Colonic mucosa (tissue), 4 donors: ENCODE measurements around the gene SCO1. TPM values are rescaled to one million over a fixed set of nuclear protein-coding genes. Genes with fewer than 3 reads are reported as not detected.

ENCODE experiments used
- DNase-seq: peaks from one replicate; pipeline ENCODE4 v3.0.0-alpha.2; 2020
- H3K27ac ChIP-seq: fragments of 200-600 bp; one replicate; pipeline ENCODE4 v1.8.0; 2021
- H3K27me3 ChIP-seq: fragments of 200-600 bp; one replicate; pipeline ENCODE4 v1.8.0; 2021
- H3K36me3 ChIP-seq: fragments of 200-600 bp; one replicate; pipeline ENCODE4 v1.8.0; 2021
- H3K4me1 ChIP-seq: fragments of 200-600 bp; one replicate; pipeline ENCODE4 v1.8.0; 2021; ENCODE audit warnings: mild to moderate bottlenecking
- H3K4me3 ChIP-seq: fragments of 200-600 bp; one replicate; pipeline ENCODE4 v1.8.0; 2021
- H3K9ac ChIP-seq, 2 donors: one replicate each; pipeline ENCODE4 v1.7.0; 2013; ENCODE audit warnings: control low read depth in 2 of 2, low read depth in 2 of 2, low read length in 2 of 2
- H3K9me3 ChIP-seq: fragments of 200-600 bp; one replicate; pipeline ENCODE4 v1.8.0; 2021
- intact Hi-C: fragments of 100-400 bp; cut with DNase I; formaldehyde crosslinking; loops from one replicate; pipeline ENCODE4 v1.14.1; 2022
- total RNA-seq, 2 donors: library from RNA; stranded (reverse); fragmentation: NEBNext Ultra II Directional in 1 of 2; extraction: Animal tissue kit (Norgen Biotek cat#: 25700) in 1 of 2; gene quantifications; one replicate each; pipeline ENCODE4 v1.2.1, GENCODE V29; 2021
- TF ChIP-seq, protein P1 (sequence below): fragments of 200-600 bp; IDR thresholded peaks from one replicate; pipeline ENCODE4 v1.8.0; 2022; ENCODE audit warnings: antibody characterized with exemption, mild to moderate bottlenecking
- donor health status: healthy.
- donor health status: DM: no; HTN: no; CAD: no.
- donor health status: DM: no; HTN: no; CAD: no.

SCO1 gene
- total RNA-seq, 2 donors from 2014 or later = 41.8 to 54.7 TPM

DNA sequence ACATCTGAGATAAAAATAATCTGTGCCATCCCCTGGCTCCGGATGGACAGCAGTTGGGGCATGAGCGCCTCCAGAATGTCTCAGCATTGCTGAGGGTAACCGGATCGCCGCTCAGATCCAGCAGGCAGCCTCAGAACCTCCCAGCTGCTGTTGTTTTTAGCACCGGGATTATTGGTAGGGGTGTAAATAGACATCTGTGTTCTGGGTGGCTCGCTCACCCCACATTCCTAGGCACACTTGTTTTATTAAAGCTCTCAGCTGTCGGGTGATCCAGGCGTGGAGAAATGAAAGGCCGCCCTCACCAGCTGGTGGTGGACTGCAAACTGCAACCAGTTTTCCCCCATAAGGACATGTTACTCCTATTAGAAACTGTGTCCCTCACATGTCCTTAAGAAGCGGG lies 72.4 kb downstream of the SCO1 start:
- intact Hi-C loops = no loop called here
- H3K4me3 ChIP-seq = no peak overlapping the region
- no peaks in the 10 kb centered on the region for H3K4me1 ChIP-seq
- no peak for DNase-seq
- TF ChIP-seq, protein P1, sequence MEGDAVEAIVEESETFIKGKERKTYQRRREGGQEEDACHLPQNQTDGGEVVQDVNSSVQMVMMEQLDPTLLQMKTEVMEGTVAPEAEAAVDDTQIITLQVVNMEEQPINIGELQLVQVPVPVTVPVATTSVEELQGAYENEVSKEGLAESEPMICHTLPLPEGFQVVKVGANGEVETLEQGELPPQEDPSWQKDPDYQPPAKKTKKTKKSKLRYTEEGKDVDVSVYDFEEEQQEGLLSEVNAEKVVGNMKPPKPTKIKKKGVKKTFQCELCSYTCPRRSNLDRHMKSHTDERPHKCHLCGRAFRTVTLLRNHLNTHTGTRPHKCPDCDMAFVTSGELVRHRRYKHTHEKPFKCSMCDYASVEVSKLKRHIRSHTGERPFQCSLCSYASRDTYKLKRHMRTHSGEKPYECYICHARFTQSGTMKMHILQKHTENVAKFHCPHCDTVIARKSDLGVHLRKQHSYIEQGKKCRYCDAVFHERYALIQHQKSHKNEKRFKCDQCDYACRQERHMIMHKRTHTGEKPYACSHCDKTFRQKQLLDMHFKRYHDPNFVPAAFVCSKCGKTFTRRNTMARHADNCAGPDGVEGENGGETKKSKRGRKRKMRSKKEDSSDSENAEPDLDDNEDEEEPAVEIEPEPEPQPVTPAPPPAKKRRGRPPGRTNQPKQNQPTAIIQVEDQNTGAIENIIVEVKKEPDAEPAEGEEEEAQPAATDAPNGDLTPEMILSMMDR = no peak
- no peaks in the 10 kb centered on the region for H3K27me3 ChIP-seq
- no peak overlapping the region for H3K27ac ChIP-seq
- H3K9ac ChIP-seq = no peak overlapping the region
- no peaks in the 10 kb centered on the region for H3K9me3 ChIP-seq
- no peaks in the 10 kb centered on the region for H3K36me3 ChIP-seq

DNA sequence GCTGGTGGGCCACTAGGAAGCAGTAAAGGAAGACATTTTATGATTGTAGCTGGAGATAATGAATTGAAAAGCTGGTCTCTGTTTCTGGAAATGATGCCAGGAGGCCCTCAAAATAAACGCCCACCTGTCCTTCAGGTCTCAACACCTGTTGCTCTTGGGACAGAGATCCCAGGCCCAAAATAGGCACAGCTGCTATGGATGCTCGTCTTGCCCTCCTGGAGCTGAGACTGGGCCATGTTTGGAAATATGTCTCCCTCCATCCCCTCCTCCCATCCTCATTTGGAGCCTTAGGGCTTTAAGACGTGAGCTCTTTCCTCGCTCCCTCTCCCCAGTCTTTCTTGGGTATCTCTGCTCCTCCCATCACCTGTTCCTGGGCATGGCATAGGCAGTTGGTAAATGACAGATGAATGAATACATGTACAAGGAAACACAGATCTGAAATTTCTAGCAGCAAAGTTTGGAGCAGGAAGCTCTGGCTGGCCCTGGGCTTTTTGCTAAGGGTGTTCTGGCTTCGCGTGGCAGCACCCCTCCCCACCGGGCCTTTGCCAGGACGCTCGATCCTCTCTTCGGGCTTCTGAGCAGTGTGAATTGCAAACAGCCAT lies 73.5 kb downstream of the SCO1 start:
- intact Hi-C loops = no loop called here
- Histone ChIP-seq H3K36me3 (no peaks in the 10 kb centered on the region), H3K9me3 (no peaks in the 10 kb centered on the region), H3K27ac (no peak overlapping the region), H3K4me1 (no peaks in the 10 kb centered on the region), H3K4me3 (no peak overlapping the region), H3K27me3 (no peaks in the 10 kb centered on the region), H3K9ac (no peak overlapping the region)
- DNase-seq = no peak
- TF ChIP-seq, protein P1 = no peak

DNA sequence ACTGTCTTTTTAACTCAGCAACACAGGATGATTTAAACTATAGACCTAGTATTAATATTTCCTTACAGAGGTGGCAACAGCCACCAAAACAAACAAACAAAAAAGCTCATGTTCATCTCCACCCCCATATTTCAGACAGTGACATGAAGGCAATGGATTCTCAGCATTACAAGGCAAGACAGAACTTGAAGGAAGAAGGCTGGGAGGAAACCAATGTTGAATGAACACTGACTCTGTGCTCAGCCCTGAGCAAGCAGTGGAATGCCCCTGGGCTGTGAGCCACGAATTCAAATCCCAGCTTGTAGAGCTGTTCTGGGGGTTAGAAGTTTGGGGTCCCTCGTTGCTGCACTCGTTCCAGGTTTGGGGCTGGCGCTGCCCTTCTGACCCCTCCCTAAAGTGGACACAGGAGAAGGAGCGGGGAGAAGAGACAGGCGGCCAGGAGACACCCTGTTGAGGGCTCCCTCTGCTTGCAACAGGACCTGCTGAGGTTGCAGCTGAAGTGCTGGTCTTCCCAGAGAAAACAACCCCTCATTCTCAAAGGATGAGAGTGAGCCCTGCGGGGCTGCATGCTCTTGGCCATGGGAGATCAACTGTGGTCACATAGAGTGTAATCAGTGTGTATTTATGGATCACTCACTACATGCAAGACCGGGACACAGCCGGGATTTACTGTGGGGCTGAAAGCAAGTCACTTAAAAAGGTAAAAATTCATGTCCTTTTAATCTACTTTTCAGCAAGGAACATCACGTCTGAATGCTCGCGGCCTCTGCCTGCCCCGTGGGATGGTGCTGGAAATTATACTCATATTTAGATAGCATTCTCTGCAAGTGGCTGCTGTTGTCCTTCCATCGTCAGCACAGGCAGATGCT lies 74.5 kb downstream of the SCO1 start:
- H3K27ac ChIP-seq = no peak overlapping the region
- intact Hi-C loops = no loop called here
- H3K4me1 ChIP-seq = no peaks in the 10 kb centered on the region
- H3K36me3 ChIP-seq = no peaks in the 10 kb centered on the region
- no peak for DNase-seq
- no peaks in the 10 kb centered on the region for H3K27me3 ChIP-seq
- no peaks in the 10 kb centered on the region for H3K9me3 ChIP-seq
- no peak overlapping the region for H3K4me3 ChIP-seq
- no peak overlapping the region for H3K9ac ChIP-seq
- TF ChIP-seq, protein P1 = no peak

Other genes with a start within 250 kb of the SCO1 start
- not detected for gene MYH4, start 228.0 kb downstream of the SCO1 start, total RNA-seq
- not detected for gene MYH1, start 179.0 kb downstream of the SCO1 start, total RNA-seq
- under 1 TPM in 1 of 2 donors, not detected in 1; 0.48 TPM for gene MYH2, start 147.9 kb downstream of the SCO1 start, total RNA-seq
- 1 to 10 TPM; 1.3 to 1.7 TPM for gene MYH3, start 40.2 kb downstream of the SCO1 start, total RNA-seq
- 1 to 10 TPM; 4.1 to 7.7 TPM for gene ADPRM, start 61 bp upstream of the SCO1 start, total RNA-seq
- 10 to 100 TPM; 14.5 to 17.6 TPM for gene TMEM220, start 32.5 kb upstream of the SCO1 start, total RNA-seq
- gene TMEM238L, start 106.6 kb upstream of the SCO1 start, total RNA-seq = 10 to 100 TPM; 63.1 to 68.8 TPM
- 1 to 10 TPM in 1 of 2 donors, under 1 TPM in 1; 0.40 to 1.5 TPM for gene PIRT, start 140.6 kb upstream of the SCO1 start, total RNA-seq